ENCODE data around the gene MBNL3. TPM values are rescaled to one million over a fixed set of nuclear protein-coding genes. Genes with fewer than 3 reads are reported as not detected.

Gene MBNL3
- total RNA-seq, 1 experiment from 2014 or later, result 17.7 TPM

DNA sequence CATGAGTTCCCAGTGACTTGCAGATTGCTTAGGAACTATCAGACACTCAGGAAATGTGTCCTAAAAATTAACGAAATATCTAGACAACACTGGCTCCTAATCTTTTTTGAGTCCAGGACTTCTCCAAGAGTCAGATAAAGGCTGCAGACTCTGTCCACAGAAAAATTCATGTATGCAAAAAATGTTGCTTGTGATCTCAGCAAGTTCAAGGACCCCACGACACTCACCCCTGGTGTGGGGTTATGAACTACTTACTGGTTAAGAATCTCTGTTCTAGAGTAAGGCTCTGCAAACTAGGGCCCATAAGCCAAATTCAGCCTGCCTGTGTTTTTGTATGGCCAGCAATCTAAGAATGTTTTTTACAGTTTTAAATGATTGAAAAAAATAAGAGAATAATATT, 93.2 kb downstream of the MBNL3 start:
- no peak overlapping the region for H3K4me3 Mint-ChIP-seq (ENCODE audit: unreplicated experiment)
- H3K27ac Mint-ChIP-seq (ENCODE audit: low read depth, unreplicated experiment), result no peak overlapping the region
- TF ChIP-seq, protein P1, sequence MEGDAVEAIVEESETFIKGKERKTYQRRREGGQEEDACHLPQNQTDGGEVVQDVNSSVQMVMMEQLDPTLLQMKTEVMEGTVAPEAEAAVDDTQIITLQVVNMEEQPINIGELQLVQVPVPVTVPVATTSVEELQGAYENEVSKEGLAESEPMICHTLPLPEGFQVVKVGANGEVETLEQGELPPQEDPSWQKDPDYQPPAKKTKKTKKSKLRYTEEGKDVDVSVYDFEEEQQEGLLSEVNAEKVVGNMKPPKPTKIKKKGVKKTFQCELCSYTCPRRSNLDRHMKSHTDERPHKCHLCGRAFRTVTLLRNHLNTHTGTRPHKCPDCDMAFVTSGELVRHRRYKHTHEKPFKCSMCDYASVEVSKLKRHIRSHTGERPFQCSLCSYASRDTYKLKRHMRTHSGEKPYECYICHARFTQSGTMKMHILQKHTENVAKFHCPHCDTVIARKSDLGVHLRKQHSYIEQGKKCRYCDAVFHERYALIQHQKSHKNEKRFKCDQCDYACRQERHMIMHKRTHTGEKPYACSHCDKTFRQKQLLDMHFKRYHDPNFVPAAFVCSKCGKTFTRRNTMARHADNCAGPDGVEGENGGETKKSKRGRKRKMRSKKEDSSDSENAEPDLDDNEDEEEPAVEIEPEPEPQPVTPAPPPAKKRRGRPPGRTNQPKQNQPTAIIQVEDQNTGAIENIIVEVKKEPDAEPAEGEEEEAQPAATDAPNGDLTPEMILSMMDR (IDR thresholded peaks at IDR 0.05; ENCODE audit: unreplicated experiment), result no peak
- H3K27me3 Mint-ChIP-seq (ENCODE audit: insufficient read depth, unreplicated experiment), result peaks cover 50% of the 10 kb centered on the region
- no peaks in the 10 kb centered on the region for H3K36me3 Mint-ChIP-seq (ENCODE audit: insufficient read depth, unreplicated experiment)
- POLR2A ChIA-PET, result no interaction called here
- DNase-seq (ENCODE audit: unreplicated experiment), result no peak
- CTCF ChIA-PET, result no interaction called here
- no TSS peak for BruUV-seq (replicated peaks)
- no peaks in the 10 kb centered on the region for H3K9me3 Mint-ChIP-seq (ENCODE audit: unreplicated experiment)
- H3K4me1 Mint-ChIP-seq (ENCODE audit: insufficient read depth, unreplicated experiment), result no peaks in the 10 kb centered on the region
- intact Hi-C loops (cut with micrococcal nuclease), result no loop called here

DNA sequence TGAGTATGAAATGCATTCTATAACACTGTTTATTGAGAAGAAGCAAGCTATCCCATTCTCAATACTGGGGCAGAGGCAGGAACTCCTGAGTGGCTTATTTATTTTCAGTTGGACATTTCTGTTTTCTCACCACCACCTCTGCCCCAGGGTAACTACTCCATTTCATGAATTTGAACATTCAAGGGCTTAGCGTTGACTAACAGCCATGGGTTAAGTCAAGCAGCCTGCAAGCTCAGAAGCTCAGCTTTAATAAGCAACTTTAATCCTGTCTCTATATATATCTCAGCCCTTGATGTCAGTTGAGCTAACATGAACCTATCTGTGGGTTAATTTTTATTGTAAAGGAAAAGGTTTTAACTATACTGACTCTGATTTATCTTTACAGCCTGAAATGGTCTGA, 93.8 kb downstream of the MBNL3 start:
- ChIA-PET CTCF (interaction anchor here (0.7 kb wide), 1 partner anchor 119 kb away, joined by 3 read pairs; no protein-coding TSS in a partner anchor), POLR2A (interaction anchor here (0.7 to 1.2 kb wide), 3 partner anchors 20 to 96 kb away, joined by 3 to 4 read pairs (median 3); no protein-coding TSS in a partner anchor)
- Mint-ChIP-seq H3K27me3 (ENCODE audit: insufficient read depth, unreplicated experiment) (peaks cover 47% of the 10 kb centered on the region), H3K4me1 (ENCODE audit: insufficient read depth, unreplicated experiment) (no peaks in the 10 kb centered on the region), H3K27ac (ENCODE audit: low read depth, unreplicated experiment) (no peak overlapping the region), H3K36me3 (ENCODE audit: insufficient read depth, unreplicated experiment) (no peaks in the 10 kb centered on the region), H3K9me3 (ENCODE audit: unreplicated experiment) (no peaks in the 10 kb centered on the region), H3K4me3 (ENCODE audit: unreplicated experiment) (no peak overlapping the region)
- BruUV-seq (replicated peaks), result no TSS peak
- TF ChIP-seq, protein P1 (IDR thresholded peaks at IDR 0.05; ENCODE audit: unreplicated experiment), result no peak
- no peak for DNase-seq (ENCODE audit: unreplicated experiment)
- intact Hi-C loops (cut with micrococcal nuclease), result no loop called here

DNA sequence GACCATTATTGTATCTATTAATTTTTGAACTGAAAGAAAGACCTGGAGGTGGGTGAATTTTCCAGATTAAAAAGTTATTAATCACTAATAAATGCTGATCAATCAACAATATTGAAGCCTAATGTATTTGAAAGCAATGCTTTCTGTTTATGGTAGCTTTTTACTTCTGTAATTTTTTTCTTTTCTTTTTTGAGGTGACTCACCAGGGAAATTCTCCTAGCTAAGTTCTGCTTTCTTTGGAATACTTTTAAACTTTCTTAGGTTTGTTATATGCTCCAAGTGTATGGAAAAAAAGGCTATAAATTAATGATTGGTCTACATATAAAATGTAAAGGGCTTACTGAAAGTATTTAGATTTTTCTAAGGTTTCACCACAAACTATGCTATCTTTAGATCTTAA, 94.2 kb downstream of the MBNL3 start:
- no TSS peak for BruUV-seq (replicated peaks)
- Mint-ChIP-seq H3K9me3 (ENCODE audit: unreplicated experiment) (no peaks in the 10 kb centered on the region), H3K4me3 (ENCODE audit: unreplicated experiment) (no peak overlapping the region), H3K4me1 (ENCODE audit: insufficient read depth, unreplicated experiment) (no peaks in the 10 kb centered on the region), H3K36me3 (ENCODE audit: insufficient read depth, unreplicated experiment) (no peaks in the 10 kb centered on the region), H3K27ac (ENCODE audit: low read depth, unreplicated experiment) (no peak overlapping the region), H3K27me3 (ENCODE audit: insufficient read depth, unreplicated experiment) (peaks cover 42% of the 10 kb centered on the region)
- CTCF ChIA-PET, result interaction anchor here (0.7 kb wide), 2 partner anchors 102 to 119 kb away, joined by 3 read pairs; no protein-coding TSS in a partner anchor
- DNase-seq (ENCODE audit: unreplicated experiment), result no peak
- intact Hi-C loops (cut with micrococcal nuclease), result no loop called here
- POLR2A ChIA-PET, result interaction anchor here (0.7 to 1.2 kb wide), 3 partner anchors 20 to 96 kb away, joined by 3 to 4 read pairs (median 3); no protein-coding TSS in a partner anchor
- TF ChIP-seq, protein P1 (IDR thresholded peaks at IDR 0.05; ENCODE audit: unreplicated experiment), result no peak

DNA sequence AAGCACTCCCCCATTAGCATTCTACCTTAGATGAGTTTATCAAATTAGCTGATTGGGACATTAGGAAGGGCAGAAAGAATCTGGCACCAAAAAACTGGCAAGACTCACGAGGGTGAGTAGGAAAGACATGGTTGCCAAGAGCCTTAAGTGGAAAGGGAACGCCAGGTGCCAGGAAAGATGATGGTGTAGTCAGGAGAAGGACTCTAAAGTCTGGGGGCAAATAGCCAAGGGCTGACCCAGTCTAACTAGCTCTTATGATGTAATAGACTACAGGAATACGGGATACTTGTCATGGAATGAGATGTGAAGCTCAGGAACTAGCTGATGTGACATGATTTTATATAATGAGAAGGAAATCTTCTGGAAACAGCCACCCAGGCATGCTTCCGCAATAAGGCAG, 94.8 kb downstream of the MBNL3 start:
- Mint-ChIP-seq H3K9me3 (ENCODE audit: unreplicated experiment) (no peaks in the 10 kb centered on the region), H3K27me3 (ENCODE audit: insufficient read depth, unreplicated experiment) (peaks cover 36% of the 10 kb centered on the region), H3K4me1 (ENCODE audit: insufficient read depth, unreplicated experiment) (no peaks in the 10 kb centered on the region), H3K36me3 (ENCODE audit: insufficient read depth, unreplicated experiment) (no peaks in the 10 kb centered on the region), H3K27ac (ENCODE audit: low read depth, unreplicated experiment) (no peak overlapping the region), H3K4me3 (ENCODE audit: unreplicated experiment) (no peak overlapping the region)
- no peak for DNase-seq (ENCODE audit: unreplicated experiment)
- ChIA-PET POLR2A (interaction anchor here (0.6 to 1.2 kb wide), 3 partner anchors 9 to 695 kb away, joined by 3 to 4 read pairs (median 3); no protein-coding TSS in a partner anchor), CTCF (interaction anchor here (0.7 kb wide), 1 partner anchor 101 kb away, joined by 3 read pairs; no protein-coding TSS in a partner anchor)
- TF ChIP-seq, protein P1 (IDR thresholded peaks at IDR 0.05; ENCODE audit: unreplicated experiment), result no peak
- intact Hi-C loops (cut with micrococcal nuclease), result no loop called here
- BruUV-seq (replicated peaks), result no TSS peak
